Caco-2 (cell line): Measurements from ENCODE around the gene TUB. TPM values are rescaled to one million over a fixed set of nuclear protein-coding genes. Genes with fewer than 3 reads are reported as not detected.
A peak's percentile ranks its signal among the peaks of the same experiment; 100 is the strongest.

Experiments
- BruUV-seq: library from RNA; stranded (reverse); fragments of 400-500 nt; replicated peaks from 2 replicates; lab custom pipeline; 2021; lab: Mats Ljungman, UMichigan
- CTCF ChIA-PET: fragments of 300-600 bp; sonication (Branson Sonifier 250); formaldehyde crosslinking; loops from one replicate; lab custom pipeline; 2022; ENCODE audit warnings: antibody characterized with exemption; lab: Charles Lee
- POLR2A ChIA-PET: fragments of 300-600 bp; sonication (Branson Sonifier 250); formaldehyde crosslinking; loops from one replicate; lab custom pipeline; 2022; ENCODE audit warnings: antibody characterized with exemption; lab: Charles Lee
- DNase-seq, 2 experiments: peaks; one replicate each; pipeline versions ENCODE4 v3.0.0 to v3.0.0-alpha.2; 2020 to 2022
- H3K27me3 ChIP-seq: replicated peaks from 2 replicates; pipeline ENCODE4 v1.6.0; 2011; ENCODE audit warnings: low read length; ENCODE audit not compliant: control insufficient read depth, insufficient read depth
- H3K36me3 ChIP-seq: 2 replicates; pipeline ENCODE4 v1.5.1; 2011; ENCODE audit warnings: low read length; ENCODE audit not compliant: control insufficient read depth, insufficient read depth
- H3K4me1 ChIP-seq: fragments of 250-450 bp; sonication (Bioruptor Pico); 2 replicates; pipeline ENCODE4 v1.5.1; 2020; ENCODE audit warnings: mild to moderate bottlenecking
- H3K4me3 ChIP-seq: 2 replicates; pipeline ENCODE4 v1.5.1; 2011; ENCODE audit warnings: low read depth, mild to moderate bottlenecking, control low read depth, low read length
- H3K9me3 ChIP-seq: fragments of 250-450 bp; sonication (Bioruptor Pico); 2 replicates; pipeline ENCODE4 v1.5.1; 2020; ENCODE audit warnings: mild to moderate bottlenecking, moderate library complexity
- H3K27ac Mint-ChIP-seq: one replicate; pipeline ENCODE4 v1.8.0; 2022; ENCODE audit warnings: mixed read lengths; ENCODE audit not compliant: unreplicated experiment
- H3K27me3 Mint-ChIP-seq: one replicate; pipeline ENCODE4 v1.8.0; 2022; ENCODE audit warnings: mixed read lengths; ENCODE audit not compliant: insufficient read depth, unreplicated experiment
- H3K36me3 Mint-ChIP-seq: one replicate; pipeline ENCODE4 v1.8.0; 2022; ENCODE audit warnings: mild to moderate bottlenecking, mixed read lengths; ENCODE audit not compliant: insufficient read depth, unreplicated experiment
- H3K4me1 Mint-ChIP-seq: one replicate; pipeline ENCODE4 v1.8.0; 2022; ENCODE audit warnings: low read depth, mixed read lengths; ENCODE audit not compliant: unreplicated experiment
- H3K4me3 Mint-ChIP-seq: one replicate; pipeline ENCODE4 v1.8.0; 2022; ENCODE audit warnings: mild to moderate bottlenecking, moderate library complexity, mixed read lengths; ENCODE audit not compliant: unreplicated experiment
- H3K9me3 Mint-ChIP-seq: one replicate; pipeline ENCODE4 v1.8.0; 2022; ENCODE audit warnings: mixed read lengths; ENCODE audit not compliant: unreplicated experiment
- CTCF ChIP-seq, 2 experiments: fragments of 200-600 bp in 1 of 2; IDR thresholded peaks; 1 replicate in 1 of 2; 2 replicates in 1 of 2; pipeline versions ENCODE4 v1.5.1 to v1.8.0; 2011 to 2022; ENCODE audit warnings: antibody characterized with exemption in 1 of 2, control low read depth in 1 of 2, inconsistent platforms in 1 of 2, low read depth in 1 of 2, low read length in 1 of 2, mild to moderate bottlenecking in 1 of 2, moderate library complexity in 1 of 2; ENCODE audit not compliant: insufficient read depth in 1 of 2, severe bottlenecking in 1 of 2, unreplicated experiment in 1 of 2
- intact Hi-C: fragments of 100-400 bp; cut with micrococcal nuclease; formaldehyde crosslinking; loops from one replicate; pipeline ENCODE4 v1.10.0; 2022; ENCODE audit not compliant: unreplicated experiment
- total RNA-seq: library from RNA; stranded (reverse); gene quantifications from 2 replicates; pipeline ENCODE4 v1.2.3, GENCODE V29; 2022

Gene TUB
- total RNA-seq, 1 experiment from 2014 or later, result not detected

- no peaks in the 10 kb centered on the region for H3K27me3 ChIP-seq
- no peak overlapping the region for H3K4me3 Mint-ChIP-seq
These were observed 18.4 kb downstream of the TUB start for GRCh38 chr11:8099291-8099899.

GRCh38 chr11:8100158-8100557, 19.1 kb downstream of the TUB start:
- Histone ChIP-seq H3K4me3 (no peak overlapping the region), H3K9me3 (no peaks in the 10 kb centered on the region), H3K4me1 (no peaks in the 10 kb centered on the region), H3K27me3 (no peaks in the 10 kb centered on the region), H3K36me3 (no peaks in the 10 kb centered on the region)
- ChIA-PET POLR2A (no interaction called here), CTCF (interaction anchor here (1.2 to 6.5 kb wide), 8 partner anchors 9 to 113 kb away, joined by 3 to 213 read pairs (median 9); partner anchors contain the start of gene EIF3F)
- TF ChIP-seq CTCF (IDR thresholded peaks at IDR 0.05; ENCODE audit: insufficient read depth in 1 of 2, low read depth in 1 of 2, low read length in 1 of 2, severe bottlenecking in 1 of 2, unreplicated experiment in 1 of 2), result no peak
- intact Hi-C loops, result no loop called here
- BruUV-seq, result no TSS peak
- H3K27me3 Mint-ChIP-seq, result peaks cover 11% of the 10 kb centered on the region
- no peaks in the 10 kb centered on the region for H3K9me3 Mint-ChIP-seq
- no peak overlapping the region for H3K4me3 Mint-ChIP-seq
- H3K27ac Mint-ChIP-seq, result no peak overlapping the region
- no peak for DNase-seq
- H3K36me3 Mint-ChIP-seq, result no peaks in the 10 kb centered on the region
- H3K4me1 Mint-ChIP-seq, result no peaks in the 10 kb centered on the region

More at GRCh38 chr11:8099291-8099899, 18.4 kb downstream of the TUB start:
- H3K4me1 Mint-ChIP-seq, result no peaks in the 10 kb centered on the region
- no TSS peak for BruUV-seq
- H3K27me3 Mint-ChIP-seq, result peaks cover 9% of the 10 kb centered on the region
- ChIA-PET CTCF (interaction anchor here (0.5 to 6.5 kb wide), 21 partner anchors 9 to 1001 kb away, joined by 3 to 213 read pairs (median 6); partner anchors contain the start of gene EIF3F), POLR2A (interaction anchor here (1.1 to 1.4 kb wide), 2 partner anchors 93 to 112 kb away, joined by 4 read pairs; partner anchors contain the start of gene EIF3F)
- H3K9me3 Mint-ChIP-seq, result no peaks in the 10 kb centered on the region
- H3K36me3 Mint-ChIP-seq, result no peaks in the 10 kb centered on the region
- H3K27ac Mint-ChIP-seq, result no peak overlapping the region
- intact Hi-C loops, result loop anchor here (1.0 to 10.0 kb wide), 5 partner anchors 66 to 1005 kb away; no protein-coding TSS in a partner anchor
- H3K36me3 ChIP-seq, result no peaks in the 10 kb centered on the region
- peak; percentile 79 to 88 for TF ChIP-seq CTCF (IDR thresholded peaks at IDR 0.05; ENCODE audit: insufficient read depth in 1 of 2, low read depth in 1 of 2, low read length in 1 of 2, severe bottlenecking in 1 of 2, unreplicated experiment in 1 of 2)
- peak; percentile 78 to 80 for DNase-seq
- no peaks in the 10 kb centered on the region for H3K4me1 ChIP-seq
- no peak overlapping the region for H3K4me3 ChIP-seq
- no peaks in the 10 kb centered on the region for H3K9me3 ChIP-seq

- POLR2A ChIA-PET, result no interaction called here
- no peak for TF ChIP-seq CTCF (IDR thresholded peaks at IDR 0.05; ENCODE audit: insufficient read depth in 1 of 2, low read depth in 1 of 2, low read length in 1 of 2, severe bottlenecking in 1 of 2, unreplicated experiment in 1 of 2)
These were observed 19.6 kb downstream of the TUB start for GRCh38 chr11:8100605-8101004.

More at GRCh38 chr11:8100605-8101004, 19.6 kb downstream of the TUB start:
- H3K4me1 ChIP-seq, result no peaks in the 10 kb centered on the region
- intact Hi-C loops, result no loop called here
- no peaks in the 10 kb centered on the region for H3K9me3 ChIP-seq
- H3K36me3 ChIP-seq, result no peaks in the 10 kb centered on the region
- BruUV-seq, result no TSS peak
- H3K27me3 ChIP-seq, result no peaks in the 10 kb centered on the region
- CTCF ChIA-PET, result interaction anchor here (1.4 to 6.5 kb wide), 4 partner anchors 10 to 92 kb away, joined by 4 to 213 read pairs (median 60); no protein-coding TSS in a partner anchor
- Mint-ChIP-seq H3K36me3 (no peaks in the 10 kb centered on the region), H3K4me3 (no peak overlapping the region), H3K9me3 (no peaks in the 10 kb centered on the region), H3K27ac (no peak overlapping the region), H3K4me1 (no peaks in the 10 kb centered on the region), H3K27me3 (peaks cover 11% of the 10 kb centered on the region)
- no peak overlapping the region for H3K4me3 ChIP-seq
- no peak for DNase-seq
